ENCODE measurements around the gene SETD7. TPM values are rescaled to one million over a fixed set of nuclear protein-coding genes. Genes with fewer than 3 reads are reported as not detected.

The SETD7 gene
- total RNA-seq, 2 experiments from 2014 or later = 10.4 to 12.1 TPM

DNA sequence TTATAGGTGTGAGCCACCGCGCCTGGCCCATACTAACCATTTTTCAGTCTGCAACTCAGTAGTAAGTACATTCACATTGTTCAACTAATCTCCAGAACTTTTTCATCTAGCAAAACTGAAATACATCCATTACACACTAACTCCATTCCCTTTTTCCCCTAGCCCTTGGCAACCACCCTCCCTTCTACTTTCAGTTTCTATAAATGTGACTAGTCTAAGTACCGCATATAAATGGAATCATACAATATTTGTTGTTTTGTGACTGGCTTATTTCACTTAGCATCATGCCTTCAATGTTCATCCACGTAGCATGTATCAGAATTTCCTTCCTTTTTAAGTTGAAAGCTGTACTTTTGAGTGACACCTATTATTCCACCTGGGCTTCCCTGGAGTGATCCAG is 44.6 kb upstream of the SETD7 start:
- POLR2A ChIA-PET = no interaction called here
- Mint-ChIP-seq H3K4me3 (no peak overlapping the region), H3K36me3 (ENCODE audit: low read depth) (no peaks in the 10 kb centered on the region), H3K27ac (no peak overlapping the region), H3K9me3 (peaks cover 2% of the 10 kb centered on the region), H3K27me3 (peaks cover 3% of the 10 kb centered on the region), H3K4me1 (ENCODE audit: low read depth) (no peaks in the 10 kb centered on the region)
- intact Hi-C loops (cut with micrococcal nuclease) = no loop called here
- TF ChIP-seq, protein P1, sequence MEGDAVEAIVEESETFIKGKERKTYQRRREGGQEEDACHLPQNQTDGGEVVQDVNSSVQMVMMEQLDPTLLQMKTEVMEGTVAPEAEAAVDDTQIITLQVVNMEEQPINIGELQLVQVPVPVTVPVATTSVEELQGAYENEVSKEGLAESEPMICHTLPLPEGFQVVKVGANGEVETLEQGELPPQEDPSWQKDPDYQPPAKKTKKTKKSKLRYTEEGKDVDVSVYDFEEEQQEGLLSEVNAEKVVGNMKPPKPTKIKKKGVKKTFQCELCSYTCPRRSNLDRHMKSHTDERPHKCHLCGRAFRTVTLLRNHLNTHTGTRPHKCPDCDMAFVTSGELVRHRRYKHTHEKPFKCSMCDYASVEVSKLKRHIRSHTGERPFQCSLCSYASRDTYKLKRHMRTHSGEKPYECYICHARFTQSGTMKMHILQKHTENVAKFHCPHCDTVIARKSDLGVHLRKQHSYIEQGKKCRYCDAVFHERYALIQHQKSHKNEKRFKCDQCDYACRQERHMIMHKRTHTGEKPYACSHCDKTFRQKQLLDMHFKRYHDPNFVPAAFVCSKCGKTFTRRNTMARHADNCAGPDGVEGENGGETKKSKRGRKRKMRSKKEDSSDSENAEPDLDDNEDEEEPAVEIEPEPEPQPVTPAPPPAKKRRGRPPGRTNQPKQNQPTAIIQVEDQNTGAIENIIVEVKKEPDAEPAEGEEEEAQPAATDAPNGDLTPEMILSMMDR (IDR thresholded peaks at IDR 0.05) = no peak
- no peak for ATAC-seq
- CTCF ChIA-PET = interaction anchor here (0.6 to 1.4 kb wide), 2 partner anchors 25 to 56 kb away, joined by 3 read pairs; no protein-coding TSS in a partner anchor
- DNase-seq = no peak

DNA sequence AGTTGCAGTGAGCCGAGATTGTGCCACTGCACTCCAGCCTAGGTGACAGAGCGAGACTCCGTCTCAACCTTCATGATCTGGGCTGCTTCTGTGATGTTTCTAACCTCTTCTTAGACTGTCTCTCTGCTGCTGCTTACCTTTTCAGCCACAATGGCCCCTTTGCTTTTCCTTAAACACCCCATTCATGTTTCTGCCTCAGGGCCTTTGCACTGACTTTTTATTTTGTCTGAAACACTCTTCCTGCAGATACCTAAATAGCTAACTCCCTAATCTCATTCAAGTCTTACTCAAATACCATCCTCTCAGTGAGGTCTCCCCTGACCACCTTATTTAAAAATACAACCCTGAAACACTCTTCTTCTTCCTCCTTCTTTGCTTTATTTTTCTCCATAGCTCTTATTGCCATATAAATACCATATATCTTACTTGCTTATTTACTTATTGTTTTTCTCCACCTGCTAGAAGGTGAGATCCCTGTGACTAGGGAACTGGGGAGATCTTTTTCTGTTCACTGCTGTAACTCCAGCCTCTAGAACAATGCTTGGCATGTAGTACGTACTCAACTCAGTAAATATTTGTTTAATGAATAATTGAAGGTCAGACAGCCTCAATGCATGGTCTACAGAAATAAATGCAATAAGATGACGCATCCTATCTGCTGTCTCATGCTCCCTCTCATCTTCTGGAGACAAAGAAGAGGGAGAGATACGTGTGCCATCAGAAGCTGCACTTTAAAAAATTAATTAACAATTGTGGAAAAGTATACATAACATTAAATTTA is 43.8 kb upstream of the SETD7 start:
- Mint-ChIP-seq H3K4me1 (ENCODE audit: low read depth) (no peaks in the 10 kb centered on the region), H3K27ac (no peak overlapping the region), H3K4me3 (no peak overlapping the region), H3K36me3 (ENCODE audit: low read depth) (no peaks in the 10 kb centered on the region), H3K9me3 (no peaks in the 10 kb centered on the region), H3K27me3 (peaks cover 3% of the 10 kb centered on the region)
- ATAC-seq (no peak), DNase-seq (no peak)
- intact Hi-C loops (cut with micrococcal nuclease) = no loop called here
- CTCF ChIA-PET = interaction anchor here (1.4 kb wide), 1 partner anchor 57 kb away, joined by 3 read pairs; no protein-coding TSS in a partner anchor
- TF ChIP-seq, protein P1 (IDR thresholded peaks at IDR 0.05) = no peak
- POLR2A ChIA-PET = interaction anchor here (0.9 kb wide), 1 partner anchor 54 kb away, joined by 3 read pairs; no protein-coding TSS in a partner anchor

DNA sequence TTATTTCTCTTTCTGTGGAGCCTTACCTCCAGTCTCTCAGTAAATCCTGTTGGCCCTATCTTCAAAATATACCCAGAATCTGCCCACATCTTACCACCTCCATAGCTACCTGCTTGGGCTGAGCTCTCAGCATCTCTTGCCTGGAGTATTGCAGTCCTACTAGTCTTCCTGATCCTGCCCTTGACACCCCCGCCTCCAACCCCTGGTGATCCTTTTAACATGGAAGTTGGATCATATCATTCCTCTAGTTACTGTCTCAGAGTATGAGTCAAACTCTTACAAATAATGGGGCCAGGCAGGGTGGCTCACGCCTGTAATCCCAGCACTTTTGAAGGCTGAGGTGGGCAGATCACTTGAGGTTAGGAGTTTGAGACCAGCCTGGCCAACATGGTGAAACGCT is 43.1 kb upstream of the SETD7 start:
- DNase-seq (no peak), ATAC-seq (no peak)
- Mint-ChIP-seq H3K36me3 (ENCODE audit: low read depth) (no peaks in the 10 kb centered on the region), H3K27ac (no peak overlapping the region), H3K4me3 (no peak overlapping the region), H3K9me3 (no peaks in the 10 kb centered on the region), H3K4me1 (ENCODE audit: low read depth) (no peaks in the 10 kb centered on the region), H3K27me3 (peaks cover 3% of the 10 kb centered on the region)
- POLR2A ChIA-PET = interaction anchor here (0.9 kb wide), 1 partner anchor 54 kb away, joined by 3 read pairs; no protein-coding TSS in a partner anchor
- TF ChIP-seq, protein P1 (IDR thresholded peaks at IDR 0.05) = no peak
- intact Hi-C loops (cut with micrococcal nuclease) = no loop called here
- CTCF ChIA-PET = no interaction called here

- no peak overlapping the region for H3K4me3 Mint-ChIP-seq
- CTCF ChIA-PET = interaction anchor here (1.1 to 1.5 kb wide), 2 partner anchors 55 to 61 kb away, joined by 3 to 6 read pairs; no protein-coding TSS in a partner anchor
These were observed 40.8 kb upstream of the SETD7 start for GRCh38 chr4:139596684-139597279.

More at GRCh38 chr4:139596684-139597279, 40.8 kb upstream of the SETD7 start:
- H3K4me1 Mint-ChIP-seq (ENCODE audit: low read depth) = no peaks in the 10 kb centered on the region
- peaks cover 3% of the 10 kb centered on the region for H3K27me3 Mint-ChIP-seq
- no peak overlapping the region for H3K27ac Mint-ChIP-seq
- H3K36me3 Mint-ChIP-seq (ENCODE audit: low read depth) = no peaks in the 10 kb centered on the region
- no peak for ATAC-seq
- H3K9me3 Mint-ChIP-seq = no peaks in the 10 kb centered on the region
- intact Hi-C loops (cut with micrococcal nuclease) = no loop called here
- POLR2A ChIA-PET = interaction anchor here (1.1 kb wide), 1 partner anchor 10 kb away, joined by 4 read pairs; no protein-coding TSS in a partner anchor
- no peak for DNase-seq
- TF ChIP-seq, protein P1 (IDR thresholded peaks at IDR 0.05) = no peak
